GM18867 (cell line): Measurements from ENCODE around the gene NCK1.
"Not testable (repeated sequence)": the region's sequence is repeated elsewhere in the genome, so short reads cannot be mapped to it uniquely, and the experiment has no call there.

Experiments used
- ATAC-seq: cut with Tn5 transposase; IDR thresholded peaks from one replicate; pipeline ENCODE4 v1.9.1; 2021; ENCODE audit warnings: mild to moderate bottlenecking, moderate library complexity; ENCODE audit not compliant: unreplicated experiment

Gene NCK1

DNA sequence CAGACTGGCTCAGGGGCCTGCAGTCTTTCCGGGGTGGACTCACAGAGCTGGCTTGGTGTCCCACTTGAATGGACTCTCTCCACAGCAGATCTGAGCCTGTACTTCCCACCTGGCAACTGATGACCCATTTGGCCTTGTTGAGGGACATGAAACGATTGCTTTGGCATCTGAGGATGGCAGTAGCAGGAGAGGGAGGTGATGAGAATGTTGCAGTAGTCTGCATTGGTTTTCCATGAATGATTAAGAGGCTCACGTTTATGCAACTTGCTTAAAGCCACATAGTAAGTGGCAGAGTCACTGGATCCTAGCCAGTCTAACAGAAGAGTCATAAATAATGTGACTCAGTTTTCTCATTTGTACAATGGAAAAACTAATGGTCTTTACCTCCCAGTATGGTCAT, 117.7 kb downstream of the NCK1 start:
- no peak for ATAC-seq

GRCh38 chr3:136982033-136982432, 120.0 kb downstream of the NCK1 start:
- ATAC-seq = no peak

DNA sequence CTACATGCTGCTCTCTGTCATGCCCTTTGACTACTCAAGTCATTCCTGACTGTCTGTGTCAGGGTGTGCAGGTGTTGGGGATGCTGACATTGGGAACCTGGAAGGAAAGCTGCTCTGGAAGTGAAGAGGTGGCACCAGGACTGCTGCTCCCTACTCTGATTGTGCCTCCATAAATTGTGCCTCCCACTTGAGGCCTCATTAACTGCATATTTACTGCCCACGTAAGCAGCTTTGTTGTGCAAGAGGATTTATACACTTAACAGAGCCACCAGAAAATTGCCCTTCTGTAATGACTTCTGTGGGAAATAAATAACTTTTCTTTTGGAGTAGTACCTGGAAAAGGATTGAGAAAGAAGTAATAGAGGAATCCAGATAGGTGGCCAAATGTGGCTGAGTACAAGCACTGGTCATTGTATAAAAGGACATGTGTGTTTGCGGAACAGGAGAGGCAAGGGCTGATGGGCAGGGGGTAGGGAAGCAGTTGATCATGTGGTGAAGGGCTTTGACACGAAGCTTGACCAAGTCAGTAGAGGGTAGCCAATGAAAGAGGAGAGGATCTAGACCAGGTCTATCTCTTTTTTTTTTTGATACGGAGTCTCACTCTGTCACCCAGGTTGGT, 120.6 kb downstream of the NCK1 start:
- no peak for ATAC-seq

DNA sequence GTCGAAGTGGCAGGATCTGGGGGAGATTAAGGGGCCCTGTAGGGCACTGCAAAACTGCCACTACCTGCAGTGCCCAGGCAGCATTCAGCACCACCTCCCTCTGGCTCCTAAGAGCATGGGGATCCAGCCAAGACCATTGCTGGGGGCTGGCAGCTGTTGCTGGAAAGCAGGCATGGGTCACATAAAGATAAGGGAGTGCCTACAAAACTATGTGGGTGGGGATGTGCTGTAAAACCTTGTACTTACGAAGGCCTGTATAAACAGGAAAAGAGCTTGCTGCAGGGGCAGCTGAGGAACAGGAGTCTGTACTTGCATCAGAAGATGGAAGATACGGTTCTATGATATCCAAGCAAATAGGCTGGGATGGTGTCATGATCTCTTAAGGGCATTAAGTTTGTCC, 122.8 kb downstream of the NCK1 start:
- no peak for ATAC-seq

- not testable (repeated sequence) for ATAC-seq
Measured at GRCh38 chr3:136987398-136987980, 125.5 kb downstream of the NCK1 start.

- ATAC-seq = no peak
Measured at GRCh38 chr3:136988651-136989050, 126.6 kb downstream of the NCK1 start.

DNA sequence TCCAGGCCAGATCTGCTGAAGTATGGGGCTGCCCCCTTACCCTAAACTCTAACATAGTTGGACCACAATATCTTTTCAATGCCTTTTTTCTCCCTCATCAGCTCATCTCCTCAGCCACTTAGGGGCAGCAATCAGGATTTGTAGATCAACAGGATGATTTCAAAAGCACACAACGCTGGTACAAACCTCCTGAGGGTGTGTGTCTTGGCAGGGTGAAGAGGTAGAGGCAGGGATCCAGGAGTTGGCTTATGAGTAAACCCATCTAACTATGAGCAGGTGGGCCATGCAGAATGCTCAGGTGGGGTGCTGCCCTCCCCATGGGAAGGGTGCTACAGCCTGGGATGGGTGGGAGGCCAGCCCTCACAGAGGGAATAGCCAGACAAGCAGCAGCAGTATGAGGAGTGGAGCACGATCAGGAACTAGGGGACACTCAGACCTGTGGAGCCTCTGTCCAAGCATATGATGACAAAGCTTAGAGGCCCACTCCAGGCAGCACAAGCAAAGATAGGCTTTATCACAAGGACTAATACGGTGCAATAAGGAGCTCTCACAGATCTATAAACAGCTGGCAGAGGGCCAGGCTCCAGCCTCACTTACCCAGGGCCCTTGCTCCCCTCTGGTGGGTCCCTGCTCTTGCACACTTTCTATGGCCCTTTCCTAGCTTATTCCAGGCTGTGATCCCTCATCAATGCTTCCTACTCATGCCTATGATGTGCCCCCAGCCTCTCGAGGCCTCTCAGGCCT, 127.9 kb downstream of the NCK1 start:
- no peak for ATAC-seq

DNA sequence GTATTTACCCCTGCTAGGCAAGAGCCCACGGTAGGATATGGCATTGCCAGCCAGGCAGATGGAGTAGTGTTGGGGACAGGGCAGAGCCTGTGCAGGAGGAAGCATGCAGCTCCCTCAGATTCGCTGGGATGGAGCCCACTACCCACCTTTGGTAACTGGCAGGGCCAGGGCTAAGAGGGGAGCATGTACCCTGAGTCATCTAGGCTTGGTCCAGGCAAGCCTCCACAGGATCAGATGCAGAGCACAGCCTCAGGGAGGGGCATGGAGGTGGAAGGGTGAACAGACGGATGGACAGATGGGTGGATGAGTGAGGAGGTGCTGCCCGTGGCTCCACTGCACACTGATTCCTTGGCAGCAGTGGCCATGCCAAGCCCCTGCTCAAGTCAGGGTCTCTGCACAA, 128.8 kb downstream of the NCK1 start:
- ATAC-seq = no peak

DNA sequence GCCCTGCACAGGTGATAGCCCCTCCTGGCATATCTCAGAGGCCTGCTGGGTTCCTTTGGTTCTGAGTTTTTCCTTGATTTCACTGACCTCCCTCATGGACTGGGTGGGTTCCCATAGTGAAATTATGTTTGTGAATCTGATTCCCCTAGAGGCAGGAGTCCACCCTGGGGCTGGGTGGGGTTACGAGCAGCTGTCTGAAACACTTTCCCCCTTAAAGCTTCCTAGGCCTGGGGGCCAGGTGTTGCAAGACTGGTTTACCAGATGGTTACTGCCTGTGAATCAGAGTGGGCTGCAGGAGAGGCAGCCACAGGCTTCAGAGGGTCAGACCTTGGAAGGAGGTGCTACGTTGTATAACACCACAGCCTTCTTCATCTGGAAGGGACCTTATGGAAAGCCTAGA, 130.1 kb downstream of the NCK1 start:
- ATAC-seq = no peak

GRCh38 chr3:136994772-136995516, 132.9 kb downstream of the NCK1 start:
- no peak for ATAC-seq

DNA sequence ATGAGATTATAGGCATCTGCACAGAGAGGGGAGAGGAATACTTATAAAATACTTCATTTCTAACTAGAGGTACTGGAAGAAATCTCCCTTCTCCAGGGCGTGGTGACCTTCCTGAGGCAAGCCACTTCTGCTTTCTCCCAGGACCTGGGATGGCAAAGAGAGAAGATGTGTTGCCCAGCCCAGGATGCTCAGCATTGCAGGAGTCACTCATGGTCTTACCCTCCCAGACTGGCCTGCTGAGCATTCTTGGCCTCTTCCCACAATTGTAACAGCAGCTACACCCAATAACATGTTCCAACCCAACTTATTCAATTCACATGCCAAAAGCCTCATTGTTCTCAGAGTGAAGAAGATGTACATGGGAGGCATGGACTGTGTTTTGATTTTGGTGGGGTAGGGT, 133.6 kb downstream of the NCK1 start:
- ATAC-seq = no peak
